Measurements from ENCODE around the gene HPSE2.

HPSE2 gene

DNA sequence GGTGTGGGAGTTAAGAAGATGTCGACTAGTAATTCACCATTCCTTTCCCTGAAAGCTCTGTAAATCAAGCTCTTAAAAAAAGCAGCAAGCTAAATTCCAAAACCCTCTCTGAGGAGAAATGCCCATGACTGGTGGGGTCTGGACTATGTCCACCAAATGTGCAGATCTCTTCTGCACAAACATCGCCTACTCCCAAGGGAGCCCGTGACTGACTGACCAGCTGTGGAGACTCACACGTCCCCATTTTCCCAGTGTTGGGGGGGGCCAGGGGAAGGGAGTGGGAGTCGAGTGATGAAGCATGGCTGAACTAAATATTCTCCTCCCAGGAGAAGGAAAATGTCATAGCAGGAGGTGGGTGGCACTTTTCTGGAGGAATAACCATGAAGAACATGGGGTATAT, 624.8 kb downstream of the HPSE2 start:
- no peaks in the 10 kb centered on the region for H3K27me3 ChIP-seq (ENCODE audit: insufficient read depth, insufficient read length)
- H3K4me1 ChIP-seq (ENCODE audit: insufficient read depth, insufficient read length) = no peaks in the 10 kb centered on the region
- no peak overlapping the region for H3K9ac ChIP-seq (ENCODE audit: insufficient read length, low read depth)
- H3K36me3 ChIP-seq (ENCODE audit: insufficient read depth, insufficient read length, low read length) = no peaks in the 10 kb centered on the region
- no peak for DNase-seq (ENCODE audit: low read depth, low spot score)
- TF ChIP-seq YY1 (IDR thresholded peaks at IDR 0.05; ENCODE audit: insufficient read depth, insufficient read length) (no peak), ZNF274 (IDR thresholded peaks at IDR 0.05; ENCODE audit: low read depth, low read length) (no peak), SUZ12 (IDR thresholded peaks at IDR 0.05; ENCODE audit: extremely low read depth, insufficient read depth, insufficient read length) (no peak)
- H3K4me3 ChIP-seq (ENCODE audit: insufficient read length, low read depth) = no peak overlapping the region
- H3K9me3 ChIP-seq (ENCODE audit: insufficient read depth, low read length) = no peaks in the 10 kb centered on the region

DNA sequence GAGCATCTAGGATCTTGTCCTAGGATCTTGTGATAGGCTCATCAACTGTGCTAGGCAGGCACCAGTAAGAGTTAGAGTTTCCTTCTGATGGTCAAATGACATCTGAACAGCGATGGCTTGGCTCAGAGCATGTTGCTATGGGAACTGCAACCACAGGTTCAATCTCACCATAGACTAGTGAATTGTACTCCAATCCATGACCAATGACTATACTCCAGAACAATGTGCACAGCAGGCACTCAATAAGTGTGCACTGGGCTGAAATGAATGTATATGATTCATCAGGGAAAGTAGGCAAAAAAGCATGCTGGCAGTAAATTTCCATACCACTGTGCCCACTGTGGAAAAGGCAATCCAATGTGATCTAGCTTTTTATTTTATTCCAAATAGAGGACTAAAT, 625.4 kb downstream of the HPSE2 start:
- H3K4me1 ChIP-seq (ENCODE audit: insufficient read depth, insufficient read length) = no peaks in the 10 kb centered on the region
- H3K9ac ChIP-seq (ENCODE audit: insufficient read length, low read depth) = no peak overlapping the region
- no peaks in the 10 kb centered on the region for H3K9me3 ChIP-seq (ENCODE audit: insufficient read depth, low read length)
- no peaks in the 10 kb centered on the region for H3K27me3 ChIP-seq (ENCODE audit: insufficient read depth, insufficient read length)
- DNase-seq (ENCODE audit: low read depth, low spot score) = no peak
- TF ChIP-seq YY1 (IDR thresholded peaks at IDR 0.05; ENCODE audit: insufficient read depth, insufficient read length) = no peak
- TF ChIP-seq ZNF274 (IDR thresholded peaks at IDR 0.05; ENCODE audit: low read depth, low read length) = no peak
- TF ChIP-seq SUZ12 (IDR thresholded peaks at IDR 0.05; ENCODE audit: extremely low read depth, insufficient read depth, insufficient read length) = no peak
- H3K4me3 ChIP-seq (ENCODE audit: insufficient read length, low read depth) = no peak overlapping the region
- no peaks in the 10 kb centered on the region for H3K36me3 ChIP-seq (ENCODE audit: insufficient read depth, insufficient read length, low read length)

DNA sequence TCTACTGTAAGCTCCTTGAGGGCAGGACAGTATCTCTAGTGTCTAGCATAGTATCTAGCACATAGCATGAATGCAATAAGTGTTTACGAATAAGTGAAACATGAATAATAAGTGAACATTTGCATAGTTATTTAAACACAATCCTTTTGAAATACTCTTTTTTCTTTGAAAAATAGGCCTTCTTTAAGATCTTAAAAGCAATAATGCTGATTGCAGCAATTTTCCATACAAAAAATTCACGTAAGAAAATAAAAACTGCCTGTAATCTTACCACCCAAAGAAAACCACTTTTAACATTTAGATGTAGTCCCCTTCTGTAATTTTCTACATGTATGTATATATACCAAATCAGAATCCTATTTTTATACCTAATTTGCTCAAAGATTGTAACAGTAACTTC, 626.4 kb downstream of the HPSE2 start:
- Histone ChIP-seq H3K27me3 (ENCODE audit: insufficient read depth, insufficient read length) (no peaks in the 10 kb centered on the region), H3K9ac (ENCODE audit: insufficient read length, low read depth) (no peak overlapping the region), H3K4me3 (ENCODE audit: insufficient read length, low read depth) (no peak overlapping the region), H3K4me1 (ENCODE audit: insufficient read depth, insufficient read length) (no peaks in the 10 kb centered on the region), H3K36me3 (ENCODE audit: insufficient read depth, insufficient read length, low read length) (no peaks in the 10 kb centered on the region), H3K9me3 (ENCODE audit: insufficient read depth, low read length) (no peaks in the 10 kb centered on the region)
- TF ChIP-seq YY1 (IDR thresholded peaks at IDR 0.05; ENCODE audit: insufficient read depth, insufficient read length) (no peak), ZNF274 (IDR thresholded peaks at IDR 0.05; ENCODE audit: low read depth, low read length) (no peak), SUZ12 (IDR thresholded peaks at IDR 0.05; ENCODE audit: extremely low read depth, insufficient read depth, insufficient read length) (no peak)
- DNase-seq (ENCODE audit: low read depth, low spot score) = no peak

DNA sequence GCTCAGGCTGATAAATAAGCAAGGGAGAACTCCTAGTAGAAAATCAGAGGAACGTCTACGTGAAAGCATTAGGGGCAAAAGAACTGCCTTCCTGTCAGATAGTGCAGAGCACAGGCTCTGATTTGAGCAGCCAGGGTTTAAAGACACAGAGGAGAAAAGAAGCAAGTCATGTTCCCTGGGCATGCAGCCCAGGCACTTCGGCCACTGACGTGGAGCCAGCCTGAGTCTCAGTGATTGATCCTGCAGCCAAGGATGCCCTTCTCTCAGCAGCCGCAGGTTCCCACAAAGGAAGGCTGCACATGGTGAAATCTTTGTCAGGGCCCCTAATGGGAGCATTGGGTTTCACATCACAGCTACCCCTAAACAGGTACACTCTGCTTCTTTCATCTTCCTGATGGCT, 627.2 kb downstream of the HPSE2 start:
- H3K4me3 ChIP-seq (ENCODE audit: insufficient read length, low read depth) = no peak overlapping the region
- DNase-seq (ENCODE audit: low read depth, low spot score) = no peak
- H3K9me3 ChIP-seq (ENCODE audit: insufficient read depth, low read length) = no peaks in the 10 kb centered on the region
- no peak for TF ChIP-seq ZNF274 (IDR thresholded peaks at IDR 0.05; ENCODE audit: low read depth, low read length)
- TF ChIP-seq SUZ12 (IDR thresholded peaks at IDR 0.05; ENCODE audit: extremely low read depth, insufficient read depth, insufficient read length) = no peak
- no peak for TF ChIP-seq YY1 (IDR thresholded peaks at IDR 0.05; ENCODE audit: insufficient read depth, insufficient read length)
- no peaks in the 10 kb centered on the region for H3K27me3 ChIP-seq (ENCODE audit: insufficient read depth, insufficient read length)
- H3K4me1 ChIP-seq (ENCODE audit: insufficient read depth, insufficient read length) = no peaks in the 10 kb centered on the region
- H3K9ac ChIP-seq (ENCODE audit: insufficient read length, low read depth) = no peak overlapping the region
- no peaks in the 10 kb centered on the region for H3K36me3 ChIP-seq (ENCODE audit: insufficient read depth, insufficient read length, low read length)

DNA sequence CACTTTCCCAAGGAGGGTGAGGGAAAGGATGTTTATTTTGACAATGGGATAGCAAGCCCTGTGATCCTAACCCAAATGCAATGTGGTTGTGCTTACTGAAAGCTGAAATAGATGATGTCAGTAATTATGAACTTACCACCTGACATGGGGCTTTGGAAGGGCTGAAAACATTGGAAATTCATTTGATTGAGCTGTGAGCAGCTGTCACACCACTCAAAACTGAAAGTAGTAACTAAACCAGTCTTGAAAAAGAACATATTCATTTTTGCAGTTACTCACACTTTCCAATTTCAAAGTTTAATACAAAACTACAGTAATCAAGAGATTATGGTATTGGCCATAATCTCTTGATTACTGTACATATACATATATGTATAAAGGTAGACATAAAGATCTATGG, 633.4 kb downstream of the HPSE2 start:
- TF ChIP-seq YY1 (IDR thresholded peaks at IDR 0.05; ENCODE audit: insufficient read depth, insufficient read length) (no peak), SUZ12 (IDR thresholded peaks at IDR 0.05; ENCODE audit: extremely low read depth, insufficient read depth, insufficient read length) (no peak), ZNF274 (IDR thresholded peaks at IDR 0.05; ENCODE audit: low read depth, low read length) (no peak)
- H3K9ac ChIP-seq (ENCODE audit: insufficient read length, low read depth) = no peak overlapping the region
- no peaks in the 10 kb centered on the region; the same call in 1 of the 2 replicates for H3K9me3 ChIP-seq (ENCODE audit: insufficient read depth, low read length)
- no peak for DNase-seq (ENCODE audit: low read depth, low spot score)
- no peaks in the 10 kb centered on the region for H3K4me1 ChIP-seq (ENCODE audit: insufficient read depth, insufficient read length)
- H3K27me3 ChIP-seq (ENCODE audit: insufficient read depth, insufficient read length) = no peaks in the 10 kb centered on the region
- no peaks in the 10 kb centered on the region for H3K36me3 ChIP-seq (ENCODE audit: insufficient read depth, insufficient read length, low read length)
- no peak overlapping the region for H3K4me3 ChIP-seq (ENCODE audit: insufficient read length, low read depth)

DNA sequence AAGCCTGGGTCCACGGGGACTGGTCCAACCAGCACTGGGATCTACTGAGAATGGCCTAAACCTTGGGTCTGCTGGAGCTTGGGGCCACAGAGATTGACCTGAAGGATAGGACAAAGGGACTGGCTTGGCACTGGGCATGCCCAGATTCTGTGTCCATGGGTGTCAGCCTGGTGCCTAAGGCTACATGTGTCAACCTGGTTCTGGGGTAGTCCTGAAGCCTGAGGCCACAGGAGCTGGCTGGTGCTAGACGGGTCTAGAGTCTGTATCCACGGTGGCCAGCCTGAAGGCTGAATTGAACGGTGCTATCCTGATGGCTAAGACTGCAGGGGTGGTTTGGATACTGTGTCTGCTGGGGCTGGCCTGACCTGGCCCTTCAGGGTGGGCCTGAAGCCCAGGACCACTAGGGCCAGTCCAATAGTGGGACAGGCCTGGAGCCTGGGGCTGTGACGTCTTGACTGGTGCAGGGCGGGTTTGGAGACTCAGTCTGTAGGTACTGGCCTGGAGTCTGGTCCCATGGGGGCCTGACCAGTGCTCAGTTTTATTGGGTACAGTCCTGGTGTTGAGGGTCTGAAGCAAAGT, 636.5 kb downstream of the HPSE2 start:
- Histone ChIP-seq H3K4me3 (ENCODE audit: insufficient read length, low read depth) (no peak overlapping the region), H3K27me3 (ENCODE audit: insufficient read depth, insufficient read length) (no peaks in the 10 kb centered on the region), H3K4me1 (ENCODE audit: insufficient read depth, insufficient read length) (no peaks in the 10 kb centered on the region), H3K36me3 (ENCODE audit: insufficient read depth, insufficient read length, low read length) (no peaks in the 10 kb centered on the region), H3K9me3 (ENCODE audit: insufficient read depth, low read length) (peaks cover 5% of the 10 kb centered on the region), H3K9ac (ENCODE audit: insufficient read length, low read depth) (no peak overlapping the region)
- no peak for DNase-seq (ENCODE audit: low read depth, low spot score)
- TF ChIP-seq YY1 (IDR thresholded peaks at IDR 0.05; ENCODE audit: insufficient read depth, insufficient read length) = no peak
- TF ChIP-seq ZNF274 (IDR thresholded peaks at IDR 0.05; ENCODE audit: low read depth, low read length) = no peak
- no peak for TF ChIP-seq SUZ12 (IDR thresholded peaks at IDR 0.05; ENCODE audit: extremely low read depth, insufficient read depth, insufficient read length)

DNA sequence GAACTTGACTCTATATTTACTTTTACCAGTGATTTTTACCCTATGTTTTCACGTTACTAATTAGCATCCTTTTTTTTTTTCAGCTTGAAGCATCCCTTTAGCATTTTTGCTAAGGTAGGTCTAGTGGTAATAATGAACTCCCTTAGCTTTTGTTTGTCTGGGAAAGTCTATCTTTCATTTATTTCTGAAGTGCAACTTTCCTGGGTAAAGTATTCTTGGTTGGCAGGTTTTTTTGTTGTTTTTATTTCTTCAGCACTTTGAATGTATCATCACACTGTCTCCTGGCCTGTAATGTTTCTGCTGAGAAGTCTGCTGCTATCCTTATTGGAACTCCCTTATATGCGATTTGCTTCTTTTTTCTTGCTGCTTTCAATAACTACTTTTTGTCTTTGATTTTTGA, 639.2 kb downstream of the HPSE2 start:
- Histone ChIP-seq H3K4me1 (ENCODE audit: insufficient read depth, insufficient read length) (no peaks in the 10 kb centered on the region), H3K9ac (ENCODE audit: insufficient read length, low read depth) (no peak overlapping the region), H3K9me3 (ENCODE audit: insufficient read depth, low read length) (peaks cover 5% of the 10 kb centered on the region), H3K27me3 (ENCODE audit: insufficient read depth, insufficient read length) (no peaks in the 10 kb centered on the region), H3K36me3 (ENCODE audit: insufficient read depth, insufficient read length, low read length) (no peaks in the 10 kb centered on the region), H3K4me3 (ENCODE audit: insufficient read length, low read depth) (no peak overlapping the region)
- no peak for TF ChIP-seq ZNF274 (IDR thresholded peaks at IDR 0.05; ENCODE audit: low read depth, low read length)
- TF ChIP-seq SUZ12 (IDR thresholded peaks at IDR 0.05; ENCODE audit: extremely low read depth, insufficient read depth, insufficient read length) = no peak
- TF ChIP-seq YY1 (IDR thresholded peaks at IDR 0.05; ENCODE audit: insufficient read depth, insufficient read length) = no peak
- no peak for DNase-seq (ENCODE audit: low read depth, low spot score)

Measured in NT2/D1 (cell line).